GM12878 (cell line): ENCODE results near the gene TFAP2B. TPM values are rescaled to one million over a fixed set of nuclear protein-coding genes. Genes with fewer than 3 reads are reported as not detected.

Experiments used
- ATAC-seq: fragments of 200-7000 bp; cut with Tn5 transposase; 3 replicates; pipeline ENCODE4 v1.9.1; 2020; ENCODE audit warnings: mild to moderate bottlenecking, moderate library complexity
- BruUV-seq: library from RNA; stranded (reverse); fragments of 400-500 nt; replicated peaks from 2 replicates; lab custom pipeline; 2021; lab: Mats Ljungman, UMichigan
- CTCF ChIA-PET: fragments of 300-600 bp; sonication (Branson Sonifier 250); formaldehyde crosslinking; extraction: SDS; loops from one replicate; lab custom pipeline; 2021; ENCODE audit warnings: inconsistent platforms; lab: Yijun Ruan, JAX
- POLR2A ChIA-PET: fragments of 350-600 bp; formaldehyde crosslinking; extraction: SDS; loops from one replicate; lab custom pipeline; 2021; ENCODE audit warnings: inconsistent platforms; lab: Charles Lee
- RAD21 ChIA-PET: fragments of 300-600 bp; sonication (Branson Sonifier 250); formaldehyde crosslinking; loops from one replicate; lab custom pipeline; 2023; ENCODE audit warnings: antibody characterized with exemption; ENCODE audit not compliant: unreplicated experiment; lab: Charles Lee
- SMC1A ChIA-PET: fragments of 300-600 bp; sonication (Branson Sonifier 250); formaldehyde crosslinking; loops from one replicate; lab custom pipeline; 2023; ENCODE audit not compliant: unreplicated experiment, uncharacterized antibody; lab: Charles Lee
- DNase-seq: peaks from one replicate; pipeline ENCODE4 v3.0.0-alpha.2; 2011; ENCODE audit warnings: low read depth, low spot score
- FAIRE-seq: peaks from 3 replicates; lab custom pipeline; 2011; peaks lifted over from hg19 to GRCh38; lab: Jason Lieb, UNC
- H2AFZ ChIP-seq: 2 replicates; pipeline ENCODE4 v1.6.0; 2011; ENCODE audit warnings: low read depth, low read length, control low read depth; ENCODE audit not compliant: control insufficient read depth
- H3K27ac ChIP-seq: 2 replicates; pipeline ENCODE4 v1.5.1; 2011; ENCODE audit warnings: control low read depth; ENCODE audit not compliant: control insufficient read depth, insufficient read depth
- H3K27me3 ChIP-seq, 2 experiments: replicated peaks in 1 of 2; 2 replicates each; pipeline versions ENCODE4 v1.6.0 to v1.6.1; 2011; ENCODE audit warnings: low read length in 1 of 2; ENCODE audit not compliant: control insufficient read depth in 2 of 2, insufficient read depth in 2 of 2
- H3K36me3 ChIP-seq, 2 experiments: 2 replicates each; pipeline ENCODE4 v1.5.1; 2011; ENCODE audit warnings: low read length in 1 of 2; ENCODE audit not compliant: control insufficient read depth in 2 of 2, insufficient read depth in 2 of 2
- H3K4me1 ChIP-seq: 2 replicates; pipeline ENCODE4 v1.6.1; 2011; ENCODE audit warnings: mild to moderate bottlenecking, low read length, moderate library complexity, mixed read lengths; ENCODE audit not compliant: control insufficient read depth, insufficient read depth
- H3K4me2 ChIP-seq: 2 replicates; pipeline ENCODE4 v1.6.0; 2011; ENCODE audit warnings: control low read depth; ENCODE audit not compliant: control insufficient read depth, insufficient read depth
- H3K4me3 ChIP-seq: fragments of 200-600 bp; sonication (generic); 2 replicates; pipeline ENCODE4 v1.5.1; 2016
- H3K79me2 ChIP-seq: 2 replicates; pipeline ENCODE4 v1.6.0; 2011; ENCODE audit warnings: low read length; ENCODE audit not compliant: control insufficient read depth, insufficient read depth
- H3K9ac ChIP-seq: 2 replicates; pipeline ENCODE4 v1.8.0; 2011; ENCODE audit warnings: low read length, control low read depth, mixed read lengths; ENCODE audit not compliant: control insufficient read depth, insufficient read depth
- H3K9me3 ChIP-seq: replicated peaks from 3 replicates; pipeline ENCODE4 v1.5.1; 2011; ENCODE audit warnings: mild to moderate bottlenecking, low read length; ENCODE audit not compliant: control insufficient read depth, insufficient read depth
- H4K20me1 ChIP-seq: 2 replicates; pipeline ENCODE4 v1.6.0; 2011; ENCODE audit not compliant: control insufficient read depth, insufficient read depth
- CREM ChIP-seq: IDR thresholded peaks from 2 replicates; pipeline ENCODE4 v1.6.1; 2014; ENCODE audit warnings: antibody characterized with exemption, low read depth
- DPF2 ChIP-seq: fragments of 450-650 bp; IDR thresholded peaks from 2 replicates; pipeline ENCODE4 v1.6.1; 2017; ENCODE audit warnings: mild to moderate bottlenecking
- ELK1 ChIP-seq: IDR thresholded peaks from 2 replicates; pipeline ENCODE4 v1.6.1; 2012; ENCODE audit warnings: low read depth, low read length, improper control_type of control experiment
- FOXM1 ChIP-seq: IDR thresholded peaks from 2 replicates; pipeline ENCODE4 v1.6.1; 2012; ENCODE audit warnings: low read depth, mild to moderate bottlenecking, inconsistent platforms, low read length, moderate library complexity
- IRF5 ChIP-seq: fragments of 450-650 bp; IDR thresholded peaks from 2 replicates; pipeline ENCODE4 v1.6.1; 2017; ENCODE audit warnings: borderline replicate concordance
- MAX ChIP-seq: IDR thresholded peaks from 2 replicates; pipeline ENCODE4 v1.6.1; 2012; ENCODE audit warnings: low read depth, low read length, improper control_type of control experiment
- RAD21 ChIP-seq: IDR thresholded peaks from 2 replicates; pipeline ENCODE4 v1.6.1; 2011; ENCODE audit warnings: mild to moderate bottlenecking, low read depth, low read length, moderate library complexity; ENCODE audit not compliant: insufficient read depth
- RB1 ChIP-seq: fragments of 450-650 bp; formaldehyde crosslinking; IDR thresholded peaks from 2 replicates; pipeline ENCODE4 v1.6.1; 2017; ENCODE audit warnings: mild to moderate bottlenecking, borderline replicate concordance
- SIX5 ChIP-seq: IDR thresholded peaks from 2 replicates; pipeline ENCODE4 v1.6.1; 2011; ENCODE audit warnings: mild to moderate bottlenecking, low read depth, low read length, moderate library complexity; ENCODE audit not compliant: severe bottlenecking
- SMAD5 ChIP-seq: IDR thresholded peaks from 2 replicates; pipeline ENCODE4 v1.6.1; 2016; ENCODE audit warnings: antibody characterized with exemption, low read depth
- TCF3 ChIP-seq: IDR thresholded peaks from 2 replicates; pipeline ENCODE4 v1.6.1; 2012; ENCODE audit warnings: low read depth, mild to moderate bottlenecking, low read length, borderline replicate concordance; ENCODE audit not compliant: insufficient read depth
- ZBTB33 ChIP-seq: fragments of 450-650 bp; IDR thresholded peaks from 2 replicates; pipeline ENCODE4 v1.6.1; 2017; ENCODE audit warnings: mild to moderate bottlenecking
- WGBS: methylation state at CpG from one replicate; pipeline ENCODE4 v1.1.6; 2016; ENCODE audit warnings: low lambda C conversion rate; ENCODE audit not compliant: insufficient replicate concordance, insufficient coverage; ENCODE audit errors: missing lambda C conversion rate; 5-methylcytosine and 5-hydroxymethylcytosine counted together
- in situ Hi-C: fragments of 300-500 bp; cut with MboI; formaldehyde crosslinking; loops from 9 replicates; pipeline ENCODE4 v1.14.3; 2018; ENCODE audit warnings: mixed read lengths
- intact Hi-C: fragments of 100-400 bp; cut with micrococcal nuclease; formaldehyde crosslinking; loops from one replicate; pipeline ENCODE4 v1.14.2; 2022; ENCODE audit not compliant: unreplicated experiment
- polyA plus RNA-seq, 11 experiments: library from polyadenylated mRNA; depleted of rRNA in 4 of 11; unstranded in 6 of 11; stranded (reverse) in 5 of 11; fragments of >200 nt; fragmentation: Nextera tagmentation in 4 of 11; fragmentation: Illumina TruSeq in 1 of 11; extraction: Ambion mirVana in 4 of 11; extraction: Trizol in 1 of 11; gene quantifications; 1 replicate in 1 of 11; 2 replicates in 10 of 11; pipeline versions ENCODE4 v1.2.1 to v1.2.3, GENCODE V29; 2011 to 2016; ENCODE audit warnings: inconsistent platforms in 2 of 11, missing spikeins in 2 of 11, low read depth in 1 of 11
- total RNA-seq, 4 experiments: library from RNA; depleted of rRNA in 3 of 4; stranded (reverse); fragments of >200 nt in 3 of 4; fragmentation: Illumina TruSeq in 1 of 4; extraction: Trizol in 1 of 4; gene quantifications; 2 replicates each; pipeline versions ENCODE4 v1.2.1 to v1.2.3, GENCODE V29; 2013 to 2021

Gene TFAP2B
- total and polyA plus RNA-seq, 10 of the 15 experiments (the other 5 are each of a cell fraction or from before 2014, with no cell fraction given) = 0.03 to 0.15 (median 0.07) TPM; not detected in 5

- ChIA-PET POLR2A (no interaction called here), SMC1A (no interaction called here), RAD21 (no interaction called here), CTCF (no interaction called here)
- in situ Hi-C loops = no loop called here
- no peaks in the 10 kb centered on the region; the same call in 2 of the 3 replicates for H3K9me3 ChIP-seq
- ATAC-seq = no peak
- 48% methylated on average over 4 of the region's 7 CpGs for whole genome bisulfite sequencing
- no peak overlapping the region for H2AFZ ChIP-seq
- no TSS peak for BruUV-seq
- H3K36me3 ChIP-seq = no peaks in the 10 kb centered on the region
- peaks cover 7 to 22% of the 10 kb centered on the region in 2 experiments for H3K27me3 ChIP-seq
- no peak for DNase-seq
- no peak for FAIRE-seq
- TF ChIP-seq SMAD5 (no peak), FOXM1 (no peak), MAX (no peak), RB1 (no peak), RAD21 (no peak), TCF3 (no peak), SIX5 (no peak), ZBTB33 (no peak), IRF5 (no peak), ELK1 (no peak), DPF2 (no peak), CREM (no peak)
- no peak overlapping the region for H3K4me3 ChIP-seq
- H3K27ac ChIP-seq = no peak overlapping the region
- H3K4me1 ChIP-seq = no peaks in the 10 kb centered on the region
- no peak overlapping the region for H3K4me2 ChIP-seq
- H3K79me2 ChIP-seq = no peaks in the 10 kb centered on the region
- H3K9ac ChIP-seq = no peak overlapping the region
- intact Hi-C loops = no loop called here
- H4K20me1 ChIP-seq = no peaks in the 10 kb centered on the region
These were observed 23.8 kb downstream of the TFAP2B start for GRCh38 chr6:50842446-50842845.
